ENCODE measurements around the gene PTPN23.

The PTPN23 gene

DNA sequence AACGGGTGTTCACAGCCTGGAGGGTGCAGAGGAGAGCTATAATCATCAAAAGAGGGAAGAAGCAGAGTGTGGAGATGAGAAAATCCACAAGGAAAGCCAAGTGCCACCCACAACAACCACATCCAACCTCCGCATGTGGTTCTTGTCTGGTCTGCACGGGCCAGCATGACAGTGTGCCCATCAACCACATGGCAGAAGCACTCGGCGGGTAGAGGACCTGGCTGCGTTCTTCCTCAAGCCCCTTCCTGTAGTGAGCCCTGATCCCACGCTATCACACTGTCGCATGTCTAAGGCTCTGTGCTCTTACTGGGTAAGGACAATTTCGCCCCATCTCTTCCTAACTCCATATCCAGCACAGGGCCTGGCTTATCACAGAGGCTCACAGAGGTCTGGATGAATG lies 41.9 kb downstream of the PTPN23 start:
- no peak overlapping the region for H3K9ac ChIP-seq (ENCODE audit: low read length)
- H3K27ac ChIP-seq (ENCODE audit: low read depth, low read length), result no peak overlapping the region
- no peaks in the 10 kb centered on the region for H3K79me2 ChIP-seq (ENCODE audit: insufficient read depth, low read length)
- H3F3A ChIP-seq (ENCODE audit: insufficient read depth), result 0 out of 2 replicates have a peak, but pooled peaks cover 5% of the 10 kb centered on the region
- H3K9me3 ChIP-seq (ENCODE audit: insufficient read depth, low read length), result no peaks in the 10 kb centered on the region
- no peaks in the 10 kb centered on the region for H4K20me1 ChIP-seq (ENCODE audit: low read depth, low read length)
- no peaks in the 10 kb centered on the region for H3K36me3 ChIP-seq (ENCODE audit: low read length)
- no peak overlapping the region for H3K4me3 ChIP-seq (ENCODE audit: insufficient read depth, low read length, poor library complexity, severe bottlenecking)
- no peak overlapping the region for H2AFZ ChIP-seq (ENCODE audit: low read depth, low read length, severe bottlenecking)
- no peak overlapping the region for H3K4me2 ChIP-seq (ENCODE audit: low read depth, low read length, poor library complexity, severe bottlenecking)
- no peak for TF ChIP-seq EZH2phosphoT487 (conservative IDR thresholded peaks at IDR 0.05; ENCODE audit: low read length)
- TF ChIP-seq, protein P1, sequence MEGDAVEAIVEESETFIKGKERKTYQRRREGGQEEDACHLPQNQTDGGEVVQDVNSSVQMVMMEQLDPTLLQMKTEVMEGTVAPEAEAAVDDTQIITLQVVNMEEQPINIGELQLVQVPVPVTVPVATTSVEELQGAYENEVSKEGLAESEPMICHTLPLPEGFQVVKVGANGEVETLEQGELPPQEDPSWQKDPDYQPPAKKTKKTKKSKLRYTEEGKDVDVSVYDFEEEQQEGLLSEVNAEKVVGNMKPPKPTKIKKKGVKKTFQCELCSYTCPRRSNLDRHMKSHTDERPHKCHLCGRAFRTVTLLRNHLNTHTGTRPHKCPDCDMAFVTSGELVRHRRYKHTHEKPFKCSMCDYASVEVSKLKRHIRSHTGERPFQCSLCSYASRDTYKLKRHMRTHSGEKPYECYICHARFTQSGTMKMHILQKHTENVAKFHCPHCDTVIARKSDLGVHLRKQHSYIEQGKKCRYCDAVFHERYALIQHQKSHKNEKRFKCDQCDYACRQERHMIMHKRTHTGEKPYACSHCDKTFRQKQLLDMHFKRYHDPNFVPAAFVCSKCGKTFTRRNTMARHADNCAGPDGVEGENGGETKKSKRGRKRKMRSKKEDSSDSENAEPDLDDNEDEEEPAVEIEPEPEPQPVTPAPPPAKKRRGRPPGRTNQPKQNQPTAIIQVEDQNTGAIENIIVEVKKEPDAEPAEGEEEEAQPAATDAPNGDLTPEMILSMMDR (IDR thresholded peaks at IDR 0.05; ENCODE audit: insufficient read depth, low read length, poor library complexity, severe bottlenecking), result no peak
- H3K9me2 ChIP-seq (replicated peaks; ENCODE audit: insufficient read depth, low read length), result no peaks in the 10 kb centered on the region
- H3K27me3 ChIP-seq (ENCODE audit: low read length), result no peaks in the 10 kb centered on the region

DNA sequence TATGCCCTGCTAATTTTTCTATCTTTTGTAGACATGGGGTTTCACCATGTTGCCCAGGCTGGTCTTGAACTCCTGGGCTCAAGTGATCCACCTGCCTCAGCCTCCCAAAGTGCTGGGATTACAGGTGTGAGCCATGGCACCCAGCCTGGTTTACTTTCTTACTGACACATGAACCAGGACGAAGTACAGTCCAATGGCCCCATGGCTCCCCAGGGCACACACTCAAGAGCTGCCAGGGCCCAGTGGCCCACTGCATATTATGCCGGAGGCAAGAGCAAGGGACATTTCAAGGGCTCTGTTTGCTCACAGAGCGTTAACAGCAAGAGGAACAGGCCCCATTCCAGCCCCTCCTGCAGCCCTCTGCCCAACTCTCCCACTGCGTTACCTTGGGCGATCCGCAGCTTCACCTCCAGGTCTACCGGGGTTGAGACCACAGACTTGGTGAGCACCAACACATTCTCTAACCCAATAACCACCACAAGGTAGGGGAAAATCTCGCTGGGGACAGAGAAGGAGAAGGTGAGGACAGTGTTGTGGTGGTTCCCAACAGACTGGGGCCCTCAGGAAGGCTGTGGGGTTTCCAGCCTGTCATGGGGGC lies 42.8 kb downstream of the PTPN23 start:
- TF ChIP-seq EZH2phosphoT487 (conservative IDR thresholded peaks at IDR 0.05; ENCODE audit: low read length), result no peak
- TF ChIP-seq, protein P1 (IDR thresholded peaks at IDR 0.05; ENCODE audit: insufficient read depth, low read length, poor library complexity, severe bottlenecking), result no peak
- H3K9ac ChIP-seq (ENCODE audit: low read length), result no peak overlapping the region

DNA sequence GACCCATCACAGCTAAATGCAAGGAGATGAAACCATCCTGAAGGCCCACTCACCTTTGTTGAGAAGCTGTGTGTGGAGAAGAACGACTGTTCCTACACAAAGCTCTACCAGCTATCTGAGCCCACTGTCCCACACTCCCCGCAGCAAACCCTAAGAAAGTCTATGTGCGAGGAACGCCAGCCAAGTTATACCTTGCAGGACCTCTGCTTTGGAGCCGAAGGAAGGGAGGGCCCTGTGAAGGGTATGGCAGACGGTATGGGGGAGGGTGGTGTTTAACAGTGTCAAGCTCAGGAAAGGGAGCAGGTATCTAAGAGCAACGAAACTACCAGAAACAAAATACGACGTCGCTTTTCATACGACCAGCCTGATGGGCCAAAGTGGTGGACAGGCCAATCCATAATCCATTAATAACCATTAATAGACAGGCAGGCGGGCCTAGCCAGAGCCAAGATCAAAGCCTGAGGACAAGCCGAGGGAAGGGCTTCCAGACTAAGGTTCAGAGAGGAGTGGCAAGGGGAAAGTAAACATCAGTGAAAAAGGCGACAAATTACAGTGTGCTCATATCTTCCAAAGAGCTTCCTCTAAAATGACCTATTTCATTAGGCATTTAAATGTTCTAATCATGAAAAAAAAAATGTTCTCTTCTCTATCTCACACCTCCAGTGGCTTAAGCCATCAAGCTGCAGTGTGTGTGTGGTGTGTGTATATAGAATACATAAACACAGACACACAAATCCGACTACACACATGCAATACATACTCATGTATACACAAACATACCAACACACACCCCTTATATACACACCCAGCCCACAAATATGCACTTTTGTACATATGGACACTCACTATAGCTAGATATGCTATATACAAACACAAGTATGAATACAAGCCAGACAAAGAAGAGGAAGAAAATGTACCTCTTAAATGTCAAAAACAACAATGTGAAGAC lies 43.9 kb downstream of the PTPN23 start:
- no peaks in the 10 kb centered on the region for H4K20me1 ChIP-seq (ENCODE audit: low read depth, low read length)
- TF ChIP-seq, protein P1 (IDR thresholded peaks at IDR 0.05; ENCODE audit: insufficient read depth, low read length, poor library complexity, severe bottlenecking), result no peak
- no peak for TF ChIP-seq EZH2phosphoT487 (conservative IDR thresholded peaks at IDR 0.05; ENCODE audit: low read length)
- H3K79me2 ChIP-seq (ENCODE audit: insufficient read depth, low read length), result no peaks in the 10 kb centered on the region
- H3K9me2 ChIP-seq (replicated peaks; ENCODE audit: insufficient read depth, low read length), result no peaks in the 10 kb centered on the region
- no peaks in the 10 kb centered on the region for H3K9me3 ChIP-seq (ENCODE audit: insufficient read depth, low read length)
- no peaks in the 10 kb centered on the region for H3K36me3 ChIP-seq (ENCODE audit: low read length)
- no peaks in the 10 kb centered on the region for H3K27me3 ChIP-seq (ENCODE audit: low read length)
- no peak overlapping the region for H2AFZ ChIP-seq (ENCODE audit: low read depth, low read length, severe bottlenecking)
- no peak overlapping the region for H3K4me2 ChIP-seq (ENCODE audit: low read depth, low read length, poor library complexity, severe bottlenecking)
- no peak overlapping the region for H3K4me3 ChIP-seq (ENCODE audit: insufficient read depth, low read length, poor library complexity, severe bottlenecking)
- no peak overlapping the region for H3K9ac ChIP-seq (ENCODE audit: low read length)
- no peak overlapping the region for H3K27ac ChIP-seq (ENCODE audit: low read depth, low read length)
- H3F3A ChIP-seq (ENCODE audit: insufficient read depth), result 0 out of 2 replicates have a peak, but pooled peaks cover 5% of the 10 kb centered on the region

More for the DNA sequence above, 42.8 kb downstream of the PTPN23 start:
- no peaks in the 10 kb centered on the region for H3K9me3 ChIP-seq (ENCODE audit: insufficient read depth, low read length)
- no peak overlapping the region for H3K27ac ChIP-seq (ENCODE audit: low read depth, low read length)
- no peak overlapping the region for H3K4me2 ChIP-seq (ENCODE audit: low read depth, low read length, poor library complexity, severe bottlenecking)
- 0 out of 2 replicates have a peak, but pooled peaks cover 5% of the 10 kb centered on the region for H3F3A ChIP-seq (ENCODE audit: insufficient read depth)
- no peaks in the 10 kb centered on the region for H3K27me3 ChIP-seq (ENCODE audit: low read length)
- H2AFZ ChIP-seq (ENCODE audit: low read depth, low read length, severe bottlenecking), result no peak overlapping the region
- no peaks in the 10 kb centered on the region for H3K9me2 ChIP-seq (replicated peaks; ENCODE audit: insufficient read depth, low read length)
- no peaks in the 10 kb centered on the region for H3K36me3 ChIP-seq (ENCODE audit: low read length)
- H3K4me3 ChIP-seq (ENCODE audit: insufficient read depth, low read length, poor library complexity, severe bottlenecking), result no peak overlapping the region
- H3K79me2 ChIP-seq (ENCODE audit: insufficient read depth, low read length), result no peaks in the 10 kb centered on the region
- H4K20me1 ChIP-seq (ENCODE audit: low read depth, low read length), result no peaks in the 10 kb centered on the region
